Stimulated activated CD8-positive, alpha-beta memory T cell treated with anti-CD3 and anti-CD28 coated beads, Interleukin-4, amount 100 ng/mL, for 24 hours (primary cell): ENCODE measurements around the gene TMEM178B.

Experiments used
- DNase-seq: peaks from one replicate; pipeline ENCODE4 v3.0.0-alpha.2; 2020; ENCODE audit warnings: low read depth

The TMEM178B gene

GRCh38 chr7:141263983-141264382 lies 190.1 kb downstream of the TMEM178B start:
- no peak for DNase-seq

- DNase-seq: no peak
Observed at GRCh38 chr7:141264511-141264910, 190.6 kb downstream of the TMEM178B start.

- no peak for DNase-seq
Observed at GRCh38 chr7:141265668-141266067, 191.8 kb downstream of the TMEM178B start.

- no peak for DNase-seq
Observed at GRCh38 chr7:141268614-141269013, 194.8 kb downstream of the TMEM178B start.

GRCh38 chr7:141271451-141271850 lies 197.6 kb downstream of the TMEM178B start:
- DNase-seq: no peak

GRCh38 chr7:141272417-141272816 lies 198.6 kb downstream of the TMEM178B start:
- no peak for DNase-seq

GRCh38 chr7:141275350-141275749 lies 201.5 kb downstream of the TMEM178B start:
- DNase-seq: no peak

- no peak for DNase-seq
Observed at GRCh38 chr7:141276031-141276430, 202.2 kb downstream of the TMEM178B start.

GRCh38 chr7:141280100-141280499 lies 206.2 kb downstream of the TMEM178B start:
- DNase-seq: no peak

GRCh38 chr7:141281311-141281710 lies 207.4 kb downstream of the TMEM178B start:
- no peak for DNase-seq

GRCh38 chr7:141286522-141286921 lies 212.7 kb downstream of the TMEM178B start:
- DNase-seq: no peak

GRCh38 chr7:141287936-141288335 lies 214.1 kb downstream of the TMEM178B start:
- DNase-seq: no peak

- no peak for DNase-seq
Observed at GRCh38 chr7:141288626-141289025, 214.8 kb downstream of the TMEM178B start.

- DNase-seq: no peak
Observed at GRCh38 chr7:141290365-141290764, 216.5 kb downstream of the TMEM178B start.

GRCh38 chr7:141290973-141291372 lies 217.1 kb downstream of the TMEM178B start:
- DNase-seq: no peak

GRCh38 chr7:141291541-141291940 lies 217.7 kb downstream of the TMEM178B start:
- no peak for DNase-seq

- DNase-seq: no peak
Observed at GRCh38 chr7:141294143-141294829, 220.4 kb downstream of the TMEM178B start.

GRCh38 chr7:141295367-141295895 lies 221.6 kb downstream of the TMEM178B start:
- no peak for DNase-seq

GRCh38 chr7:141300816-141301215 lies 227.0 kb downstream of the TMEM178B start:
- no peak for DNase-seq

- no peak for DNase-seq
Observed at GRCh38 chr7:141301544-141301943, 227.7 kb downstream of the TMEM178B start.

- DNase-seq: no peak
Observed at GRCh38 chr7:141302617-141303016, 228.8 kb downstream of the TMEM178B start.

GRCh38 chr7:141304291-141304690 lies 230.4 kb downstream of the TMEM178B start:
- no peak for DNase-seq

GRCh38 chr7:141306081-141306480 lies 232.2 kb downstream of the TMEM178B start:
- no peak for DNase-seq

GRCh38 chr7:141312395-141312794 lies 238.5 kb downstream of the TMEM178B start:
- DNase-seq: no peak
